ENCODE measurements around the gene SNORC.

DNA sequence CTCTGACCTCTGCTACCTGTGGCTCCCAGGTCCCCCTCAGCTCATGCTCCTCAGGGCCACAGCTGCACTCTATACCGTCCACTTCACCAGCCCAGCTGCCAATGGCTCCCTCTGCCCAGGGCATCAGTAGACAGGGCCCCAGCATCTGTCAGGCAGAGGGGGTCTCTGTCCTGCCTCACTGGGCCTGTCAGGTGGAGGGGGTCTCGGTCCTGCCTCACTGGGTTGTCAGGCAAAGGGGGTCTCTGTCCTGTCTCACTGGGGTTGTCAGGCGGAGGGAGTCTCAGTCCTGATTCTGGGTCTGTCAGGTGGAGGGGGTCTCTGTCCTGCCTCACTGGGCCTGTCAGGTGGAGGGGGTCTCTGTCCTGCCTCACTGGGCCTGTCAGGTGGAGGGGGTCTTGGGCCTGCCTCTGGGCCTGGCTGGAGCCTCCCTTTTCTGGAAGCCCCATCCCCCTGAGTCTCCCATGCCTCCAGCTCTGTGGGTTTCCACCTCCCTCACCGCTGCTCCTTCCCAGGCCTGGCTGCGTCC lies 19.9 kb downstream of the SNORC start:
- TF ChIP-seq ZFP3 (CRISPR knock-in tag; IDR thresholded peaks at IDR 0.05) (no peak), TOX (CRISPR knock-in tag; IDR thresholded peaks at IDR 0.05; ENCODE audit: borderline replicate concordance) (no peak), ZC3H10 (CRISPR knock-in tag; IDR thresholded peaks at IDR 0.05) (no peak), ZFP30 (CRISPR knock-in tag; IDR thresholded peaks at IDR 0.05) (no peak)
